ENCODE measurements around the gene CSNK2A1. TPM values are rescaled to one million over a fixed set of nuclear protein-coding genes. Genes with fewer than 3 reads are reported as not detected.

The CSNK2A1 gene
- total and polyA plus RNA-seq, 7 donors, result 43.9 to 180 (median 122) TPM

GRCh38 chr20:561437-562231, 18.0 kb upstream of the CSNK2A1 start:
- peak; percentile 76 to 91 (median 82) for ATAC-seq
- WGBS, 3 donors, result 30 to 40% (median 30%) methylated on average over 12 of the region's 12 CpGs
- H3K36me3 ChIP-seq (ENCODE audit: insufficient read depth in 1 of 2, low read depth in 1 of 2), result no peaks in the 10 kb centered on the region
- peak; percentile 45 to 66 for DNase-seq
- no peaks in the 10 kb centered on the region for H3K9me3 ChIP-seq
- H3K4me1 ChIP-seq, result peaks cover 4% of the 10 kb centered on the region
- no peaks in the 10 kb centered on the region for H3K27me3 ChIP-seq (ENCODE audit: insufficient read depth in 3 of 3, low read length in 2 of 3)
- intact Hi-C loops (cut with DNase I), result loop anchor here (1.0 to 5.0 kb wide), 6 partner anchors 84 to 178 kb away; no protein-coding TSS in a partner anchor
- no peak overlapping the region for H3K4me3 ChIP-seq
- peak; percentile 96 for TF ChIP-seq CTCF (IDR thresholded peaks at IDR 0.05)
- no peak overlapping the region for H3K27ac ChIP-seq

- no peak overlapping the region for H3K27ac ChIP-seq
- H3K4me3 ChIP-seq, result no peak overlapping the region
- DNase-seq, result no peak
- ATAC-seq, result no peak
- 50 to 63% (median 52%) methylated on average over 2 of the region's 2 CpGs for WGBS, 3 donors
- no peaks in the 10 kb centered on the region for H3K36me3 ChIP-seq (ENCODE audit: insufficient read depth in 1 of 2, low read depth in 1 of 2)
- intact Hi-C loops (cut with DNase I), result loop anchor here (1.0 to 5.0 kb wide), 4 partner anchors 87 to 179 kb away; no protein-coding TSS in a partner anchor
- no peak for TF ChIP-seq CTCF (IDR thresholded peaks at IDR 0.05)
- peaks cover 4% of the 10 kb centered on the region for H3K4me1 ChIP-seq
- no peaks in the 10 kb centered on the region for H3K9me3 ChIP-seq
- H3K27me3 ChIP-seq (ENCODE audit: insufficient read depth in 3 of 3, low read length in 2 of 3), result no peaks in the 10 kb centered on the region
Measured at GRCh38 chr20:560680-561079, 17.1 kb upstream of the CSNK2A1 start.

- DNase-seq (no peak), ATAC-seq (no peak)
- Histone ChIP-seq H3K36me3 (ENCODE audit: insufficient read depth in 1 of 2, low read depth in 1 of 2) (no peaks in the 10 kb centered on the region), H3K9me3 (no peaks in the 10 kb centered on the region), H3K27me3 (ENCODE audit: insufficient read depth in 3 of 3, low read length in 2 of 3) (peaks cover 0 to 3% (median 0%) of the 10 kb centered on the region in 3 donors), H3K4me3 (no peak overlapping the region), H3K27ac (no peak overlapping the region), H3K4me1 (peaks cover 4% of the 10 kb centered on the region)
- 69 to 94% (median 82%) methylated on average over 3 of the region's 3 CpGs for WGBS, 3 donors
- no peak for TF ChIP-seq CTCF (IDR thresholded peaks at IDR 0.05)
- intact Hi-C loops (cut with DNase I), result no loop called here
Measured at GRCh38 chr20:558117-558516, 14.5 kb upstream of the CSNK2A1 start.

GRCh38 chr20:556984-557383, 13.4 kb upstream of the CSNK2A1 start:
- Histone ChIP-seq H3K4me1 (peaks cover 4% of the 10 kb centered on the region), H3K36me3 (ENCODE audit: insufficient read depth in 1 of 2, low read depth in 1 of 2) (no peaks in the 10 kb centered on the region), H3K27ac (no peak overlapping the region), H3K27me3 (ENCODE audit: insufficient read depth in 3 of 3, low read length in 2 of 3) (peaks cover 0 to 3% (median 0%) of the 10 kb centered on the region in 3 donors), H3K9me3 (no peaks in the 10 kb centered on the region), H3K4me3 (no peak overlapping the region)
- ATAC-seq (no peak), DNase-seq (no peak)
- 95 to 100% (median 98%) methylated on average over 2 of the region's 2 CpGs for WGBS, 3 donors
- no peak for TF ChIP-seq CTCF (IDR thresholded peaks at IDR 0.05)
- intact Hi-C loops (cut with DNase I), result no loop called here

Data from psoas muscle (tissue), 8 donors.